LNCaP clone FGC (cell line): ENCODE data around the gene RHPN2.
"Not testable (repeated sequence)": the region's sequence is repeated elsewhere in the genome, so short reads cannot be mapped to it uniquely, and the experiment has no call there.

ENCODE experiments used
- DNase-seq: peaks from one replicate; pipeline ENCODE4 v3.0.0-alpha.2; 2011; ENCODE audit warnings: low read depth
- H3K4me3 ChIP-seq: 2 replicates; pipeline ENCODE4 v1.5.1; 2011; ENCODE audit warnings: mild to moderate bottlenecking, low read depth, low read length, control low read depth
- CTCF ChIP-seq: IDR thresholded peaks from 2 replicates; pipeline ENCODE4 v1.5.1; 2012; ENCODE audit warnings: mild to moderate bottlenecking; ENCODE audit not compliant: control insufficient read depth, insufficient read depth; ENCODE audit errors: extremely low read depth

The RHPN2 gene

GRCh38 chr19:32977280-32977679 is 87.4 kb downstream of the RHPN2 start:
- TF ChIP-seq CTCF: no peak
- peak; percentile 93 for DNase-seq
- H3K4me3 ChIP-seq: no peak overlapping the region

- TF ChIP-seq CTCF: peak; percentile 81
- DNase-seq: peak; percentile 49
- no peak overlapping the region for H3K4me3 ChIP-seq
Measured at GRCh38 chr19:32976223-32976805, 88.4 kb downstream of the RHPN2 start.

GRCh38 chr19:32971715-32972540 is 92.8 kb downstream of the RHPN2 start, which contains the start of the genes CEP89 and FAAP24:
Gene CEP89 (minus strand): TSS chr19:32971958. CDS start chr19:32971874, 84 bp downstream.
Gene FAAP24 (plus strand): TSS chr19:32972242. CDS start chr19:32973197, 955 bp downstream.
- peak; percentile 99 for DNase-seq
- TF ChIP-seq CTCF: no peak
- H3K4me3 ChIP-seq: peak within 1 kb of the TSS; percentile 85

GRCh38 chr19:32971012-32971595 is 93.6 kb downstream of the RHPN2 start:
- H3K4me3 ChIP-seq: peak overlapping the region; percentile 85
- no peak for DNase-seq
- TF ChIP-seq CTCF: no peak

- DNase-seq: no peak
- TF ChIP-seq CTCF: no peak
- no peak overlapping the region for H3K4me3 ChIP-seq
Measured at GRCh38 chr19:32969549-32969948, 95.1 kb downstream of the RHPN2 start.

- DNase-seq: no peak
- TF ChIP-seq CTCF: no peak
- H3K4me3 ChIP-seq: no peak overlapping the region
Measured at GRCh38 chr19:32966750-32967149, 97.9 kb downstream of the RHPN2 start.

GRCh38 chr19:32945260-32945659 is 119.4 kb downstream of the RHPN2 start:
- TF ChIP-seq CTCF: no peak
- no peak for DNase-seq
- no peak overlapping the region for H3K4me3 ChIP-seq

GRCh38 chr19:32941273-32941672 is 123.4 kb downstream of the RHPN2 start:
- not testable (repeated sequence) for H3K4me3 ChIP-seq, DNase-seq
